GM19395 (cell line): ENCODE results near the gene KCNIP4.

Experiments
- ATAC-seq: cut with Tn5 transposase; IDR thresholded peaks from one replicate; pipeline ENCODE4 v1.9.1; 2021; ENCODE audit warnings: mild to moderate bottlenecking, moderate library complexity; ENCODE audit not compliant: unreplicated experiment

KCNIP4 gene

GRCh38 chr4:21856754-21857153 is 91.8 kb downstream of the KCNIP4 start:
- no peak for ATAC-seq

DNA sequence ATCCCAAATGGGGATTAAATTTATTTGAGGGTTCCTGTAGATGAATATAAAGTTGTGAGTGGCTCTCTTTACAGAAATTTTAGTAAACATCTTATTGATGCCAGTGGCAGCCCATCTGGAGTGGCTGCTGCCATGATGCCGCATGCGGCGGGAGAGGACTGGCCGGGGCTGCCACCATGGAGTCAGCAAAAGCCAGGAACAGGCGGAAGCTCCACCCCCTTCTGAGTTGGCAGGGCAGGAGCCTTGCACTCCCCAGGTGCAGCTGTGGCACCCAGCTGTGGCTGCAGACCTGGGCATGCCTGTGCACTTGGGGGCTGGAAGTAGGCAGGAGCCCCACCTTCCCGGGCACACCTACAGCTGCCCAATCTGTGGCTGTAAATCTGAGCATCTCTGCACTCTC is 92.3 kb downstream of the KCNIP4 start:
- no peak for ATAC-seq

DNA sequence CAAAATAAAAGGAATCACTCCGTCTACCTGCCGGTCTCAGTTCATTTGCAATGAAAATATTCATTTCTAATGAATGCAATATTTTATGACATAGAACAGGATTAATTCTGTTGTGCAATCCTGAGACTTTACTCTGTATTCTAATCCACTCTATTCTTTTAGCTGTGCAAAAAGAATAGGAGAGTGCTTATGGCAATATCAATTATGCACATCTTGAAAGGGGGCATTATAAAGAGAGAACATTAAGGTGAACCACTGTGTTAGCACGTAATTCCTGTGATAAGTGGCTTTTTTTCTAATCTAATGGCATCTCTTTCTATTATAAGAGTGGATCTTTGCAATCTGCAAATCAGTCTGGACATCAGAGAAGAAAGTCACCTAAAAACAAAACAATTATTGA is 99.5 kb downstream of the KCNIP4 start:
- no peak for ATAC-seq

DNA sequence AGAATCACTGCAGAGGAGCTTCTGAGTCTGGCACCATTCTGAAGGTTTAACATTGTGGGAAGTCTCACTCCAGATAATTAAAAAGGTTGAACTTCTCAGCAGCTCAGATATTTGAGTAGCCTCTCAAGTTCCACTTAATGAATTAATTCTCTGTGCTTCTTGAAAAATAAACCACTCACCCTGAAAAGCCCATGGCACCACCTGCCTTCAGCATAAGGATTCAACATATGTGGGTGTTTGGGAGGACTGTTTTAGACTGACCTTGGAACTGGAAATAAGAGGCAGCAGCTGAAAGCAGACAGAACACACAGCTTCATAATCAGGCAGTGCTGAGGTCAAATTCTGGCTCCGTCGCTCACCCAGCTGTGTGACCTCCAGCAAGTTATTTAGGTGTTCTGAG is 100.6 kb downstream of the KCNIP4 start:
- ATAC-seq: no peak

GRCh38 chr4:21845663-21846062 is 102.9 kb downstream of the KCNIP4 start:
- no peak for ATAC-seq

DNA sequence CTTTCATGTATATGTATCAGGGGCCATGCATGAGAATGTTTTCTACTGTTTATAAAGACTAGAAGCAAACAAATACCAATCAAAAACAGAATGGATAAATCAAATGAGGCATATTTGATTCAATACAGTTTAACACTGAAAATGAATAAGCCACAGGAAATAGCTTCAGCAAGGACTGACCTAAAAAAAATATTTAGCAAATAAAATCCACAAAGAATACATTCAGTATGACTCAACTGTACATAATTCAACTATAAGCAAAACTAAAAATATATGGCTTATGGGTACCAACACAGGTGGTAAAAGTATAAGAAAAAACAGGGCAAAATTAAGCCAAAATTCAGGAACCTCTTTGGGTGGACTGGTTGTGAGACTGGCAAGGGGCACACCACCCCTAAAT is 112.9 kb downstream of the KCNIP4 start:
- no peak for ATAC-seq

- ATAC-seq: no peak
Observed at GRCh38 chr4:21830272-21830671, 118.3 kb downstream of the KCNIP4 start.

- no peak for ATAC-seq
Observed at GRCh38 chr4:21827575-21827974, 121.0 kb downstream of the KCNIP4 start.

DNA sequence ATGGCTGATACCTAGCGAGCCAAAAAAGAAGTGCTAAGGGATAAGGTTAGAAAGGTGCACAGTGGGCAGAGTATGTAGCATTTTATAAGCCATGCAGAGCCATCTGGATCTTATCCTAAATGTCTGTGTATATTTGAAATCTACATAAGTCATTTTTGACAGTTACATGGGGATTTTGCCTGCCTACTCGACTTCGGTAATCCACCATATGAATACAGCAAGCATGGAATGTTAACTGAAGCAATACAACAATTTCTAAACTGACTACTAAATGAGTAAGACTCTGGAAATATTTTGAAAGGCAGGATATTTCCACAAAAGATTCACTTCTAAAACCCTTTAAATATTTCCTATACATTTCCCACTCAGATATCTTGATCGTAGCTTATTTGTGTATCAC is 122.5 kb downstream of the KCNIP4 start:
- ATAC-seq: no peak

GRCh38 chr4:21819086-21819485 is 129.5 kb downstream of the KCNIP4 start:
- ATAC-seq: no peak

DNA sequence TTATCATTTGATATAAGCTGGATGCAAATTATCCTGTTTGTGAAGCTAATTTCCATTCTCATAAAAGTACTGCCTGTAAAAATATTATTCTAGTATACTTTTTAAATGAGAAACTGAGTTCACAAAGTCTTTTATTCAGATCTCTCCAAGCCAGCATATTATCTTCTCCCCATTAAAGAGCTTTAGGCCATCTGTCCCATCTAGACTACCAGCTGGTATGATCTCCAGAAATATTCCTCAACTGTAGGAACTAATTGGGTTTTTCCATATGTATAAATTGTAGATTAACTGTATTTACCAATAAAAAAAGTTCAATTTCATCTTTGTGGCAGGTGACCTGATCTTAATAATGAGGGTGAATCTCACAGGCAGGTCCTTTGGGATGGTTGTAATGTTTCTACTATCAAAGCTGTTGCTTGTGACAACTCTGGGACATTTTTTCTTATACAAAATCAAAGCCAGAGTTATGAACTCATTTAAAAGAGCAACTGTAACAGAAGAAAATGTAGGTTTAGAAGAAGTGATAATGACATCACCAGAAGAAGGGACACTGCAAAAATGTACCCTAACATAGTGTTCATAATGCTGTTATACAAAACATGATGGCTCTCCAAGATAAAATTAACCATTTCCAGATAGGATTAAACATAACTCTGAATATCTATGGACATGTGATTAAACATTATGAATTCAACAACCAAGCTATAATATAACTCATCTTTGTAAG is 132.8 kb downstream of the KCNIP4 start:
- no peak for ATAC-seq

- ATAC-seq: no peak
Observed at GRCh38 chr4:21811565-21811964, 137.0 kb downstream of the KCNIP4 start.

GRCh38 chr4:21806991-21807390 is 141.6 kb downstream of the KCNIP4 start:
- ATAC-seq: no peak

GRCh38 chr4:21802406-21802805 is 146.2 kb downstream of the KCNIP4 start:
- ATAC-seq: no peak

GRCh38 chr4:21801661-21802385 is 146.7 kb downstream of the KCNIP4 start:
- no peak for ATAC-seq

- no peak for ATAC-seq
Observed at GRCh38 chr4:21795091-21795490, 153.5 kb downstream of the KCNIP4 start.

- no peak for ATAC-seq
Observed at GRCh38 chr4:21792736-21793135, 155.8 kb downstream of the KCNIP4 start.

DNA sequence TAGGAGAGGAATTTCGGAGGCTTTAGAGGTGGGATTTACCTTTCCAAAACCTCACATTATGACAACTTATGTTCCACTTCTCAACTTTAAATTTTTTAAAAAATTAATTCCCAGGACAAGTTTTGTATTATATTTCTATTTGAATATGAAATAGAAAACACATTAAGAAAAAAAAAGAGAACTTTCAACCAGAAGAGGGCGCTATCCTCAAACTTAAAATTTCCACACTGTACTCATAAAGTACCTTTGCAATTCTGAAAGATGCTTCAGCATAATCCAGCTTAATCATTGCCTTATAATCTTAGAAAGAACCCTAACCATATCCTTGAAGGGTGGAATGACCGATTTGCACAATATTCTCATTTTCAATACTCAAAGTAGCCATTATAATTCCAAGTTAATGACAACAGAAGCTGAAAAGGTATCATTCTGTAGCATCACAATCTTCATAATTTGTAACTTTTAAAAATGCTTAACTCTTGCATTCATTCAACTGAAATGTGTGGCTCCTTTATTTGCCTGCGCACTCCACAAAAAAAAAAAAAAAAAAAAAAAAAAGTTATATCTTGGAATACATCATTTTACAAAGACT is 158.0 kb downstream of the KCNIP4 start:
- ATAC-seq: no peak

GRCh38 chr4:21780148-21780547 is 168.4 kb downstream of the KCNIP4 start:
- no peak for ATAC-seq

DNA sequence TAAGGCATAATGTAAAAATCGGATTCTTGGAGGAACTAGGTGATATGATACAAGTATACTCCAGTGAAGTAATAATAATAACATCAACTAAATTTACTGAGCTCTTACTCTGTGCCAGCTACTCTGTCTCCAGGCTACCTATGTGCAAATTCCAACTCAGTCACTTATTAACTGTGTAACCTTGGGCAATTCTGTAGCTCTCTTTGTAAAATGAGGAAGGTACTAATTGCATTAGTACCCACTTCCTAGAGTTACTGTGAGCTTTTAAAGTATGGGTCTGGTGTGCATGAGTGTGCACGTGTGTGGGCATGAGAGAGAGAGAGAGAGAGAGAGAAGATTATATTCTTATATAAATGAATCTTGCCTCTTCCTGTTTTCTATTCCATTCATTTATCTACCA is 169.9 kb downstream of the KCNIP4 start:
- no peak for ATAC-seq

DNA sequence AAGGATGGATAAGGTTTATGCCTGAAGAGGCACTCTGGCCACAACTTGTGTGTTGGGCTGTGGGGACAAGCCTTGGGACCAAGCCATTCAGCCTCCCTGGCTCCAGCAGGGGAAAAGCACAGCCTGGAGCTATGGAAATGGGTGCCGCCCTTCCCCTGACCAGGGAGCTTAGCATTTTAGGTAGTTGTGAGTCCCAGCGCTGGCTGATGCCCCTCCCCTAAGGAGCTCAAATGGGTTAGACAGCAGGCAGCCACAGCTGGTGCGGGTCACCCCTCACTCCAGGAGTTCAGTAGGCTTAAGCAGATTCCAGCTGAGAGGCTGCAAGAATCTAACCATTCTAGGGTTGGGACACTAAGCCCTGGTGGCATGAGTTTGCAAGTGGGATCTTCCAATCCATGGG is 172.9 kb downstream of the KCNIP4 start:
- ATAC-seq: no peak
